A549 (cell line): Measurements from ENCODE around the gene OXA1L.

Experiments used
- BHLHE40 ChIP-seq: IDR thresholded peaks from 2 replicates; pipeline ENCODE4 v1.6.1; 2012; ENCODE audit warnings: low read depth, low read length, inconsistent platforms
- EP300 ChIP-seq, 2 experiments: fragments of >200 bp; sonication (Bioruptor Twin); formaldehyde crosslinking; IDR thresholded peaks; 2 replicates in 1 of 2; 3 replicates in 1 of 2; pipeline ENCODE4 v1.6.1; 2016 to 2017
- ESRRA ChIP-seq: fragments of 150-350 bp; IDR thresholded peaks from 2 replicates; pipeline ENCODE4 v1.6.1; 2014; ENCODE audit warnings: mild to moderate bottlenecking, low read length, borderline replicate concordance
- KDM1A ChIP-seq: fragments of 200-600 bp; sonication (generic); IDR thresholded peaks from 2 replicates; pipeline ENCODE4 v1.6.1; 2016; ENCODE audit warnings: low read depth, mild to moderate bottlenecking
- NR3C1 ChIP-seq: fragments of >200 bp; sonication (Bioruptor Twin); formaldehyde crosslinking; IDR thresholded peaks from 3 replicates; pipeline ENCODE4 v1.6.1; 2017
- POLR2A ChIP-seq: IDR thresholded peaks from 2 replicates; pipeline ENCODE4 v1.6.1; 2012; ENCODE audit warnings: mild to moderate bottlenecking, low read length
- POLR2AphosphoS2 ChIP-seq: conservative IDR thresholded peaks from 2 replicates; pipeline ENCODE4 v1.6.1; 2012; ENCODE audit warnings: low read length, improper control_type of control experiment, inconsistent platforms
- RAD21 ChIP-seq, 2 experiments: fragments of >200 bp in 1 of 2; sonication (Bioruptor Twin) in 1 of 2; formaldehyde crosslinking in 1 of 2; IDR thresholded peaks in 1 of 2; conservative IDR thresholded peaks in 1 of 2; 2 replicates in 1 of 2; 3 replicates in 1 of 2; pipeline ENCODE4 v1.6.1; 2012 to 2018; ENCODE audit warnings: inconsistent platforms in 1 of 2
- RFX5 ChIP-seq: fragments of 450-650 bp; IDR thresholded peaks from 2 replicates; pipeline ENCODE4 v1.7.1; 2014; ENCODE audit warnings: antibody characterized with exemption, mild to moderate bottlenecking, moderate library complexity
- SMC3 ChIP-seq: fragments of >200 bp; sonication (Bioruptor Twin); formaldehyde crosslinking; IDR thresholded peaks from 3 replicates; pipeline ENCODE4 v1.6.1; 2018; ENCODE audit warnings: inconsistent platforms
- SREBF2 ChIP-seq: fragments of 450-650 bp; IDR thresholded peaks from 2 replicates; pipeline ENCODE4 v1.6.1; 2014; ENCODE audit warnings: mild to moderate bottlenecking, moderate library complexity
- TF ChIP-seq, protein P1 (sequence below): fragments of >200 bp; sonication (Bioruptor Twin); formaldehyde crosslinking; IDR thresholded peaks from 3 replicates; pipeline ENCODE4 v1.5.1; 2016
- TF ChIP-seq, protein P2 (sequence below): fragments of 150-350 bp; IDR thresholded peaks from 2 replicates; pipeline ENCODE4 v1.6.1; 2014; ENCODE audit warnings: low read depth, mild to moderate bottlenecking, low read length
- TF ChIP-seq, protein P3 (sequence below): fragments of 450-650 bp; IDR thresholded peaks from 2 replicates; pipeline ENCODE4 v1.6.1; 2014; ENCODE audit warnings: antibody characterized with exemption

GRCh38 chr14:22737052-22737451 lies 29.4 kb upstream of the OXA1L start:
- TF ChIP-seq, protein P1, sequence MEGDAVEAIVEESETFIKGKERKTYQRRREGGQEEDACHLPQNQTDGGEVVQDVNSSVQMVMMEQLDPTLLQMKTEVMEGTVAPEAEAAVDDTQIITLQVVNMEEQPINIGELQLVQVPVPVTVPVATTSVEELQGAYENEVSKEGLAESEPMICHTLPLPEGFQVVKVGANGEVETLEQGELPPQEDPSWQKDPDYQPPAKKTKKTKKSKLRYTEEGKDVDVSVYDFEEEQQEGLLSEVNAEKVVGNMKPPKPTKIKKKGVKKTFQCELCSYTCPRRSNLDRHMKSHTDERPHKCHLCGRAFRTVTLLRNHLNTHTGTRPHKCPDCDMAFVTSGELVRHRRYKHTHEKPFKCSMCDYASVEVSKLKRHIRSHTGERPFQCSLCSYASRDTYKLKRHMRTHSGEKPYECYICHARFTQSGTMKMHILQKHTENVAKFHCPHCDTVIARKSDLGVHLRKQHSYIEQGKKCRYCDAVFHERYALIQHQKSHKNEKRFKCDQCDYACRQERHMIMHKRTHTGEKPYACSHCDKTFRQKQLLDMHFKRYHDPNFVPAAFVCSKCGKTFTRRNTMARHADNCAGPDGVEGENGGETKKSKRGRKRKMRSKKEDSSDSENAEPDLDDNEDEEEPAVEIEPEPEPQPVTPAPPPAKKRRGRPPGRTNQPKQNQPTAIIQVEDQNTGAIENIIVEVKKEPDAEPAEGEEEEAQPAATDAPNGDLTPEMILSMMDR = no peak
- no peak for TF ChIP-seq RFX5
- TF ChIP-seq SMC3 = no peak
- TF ChIP-seq RAD21 (conservative IDR thresholded peaks at IDR 0.05 in 1 of 2, IDR thresholded peaks at IDR 0.05 in 1 of 2) = no peak
- no peak for TF ChIP-seq KDM1A
- no peak for TF ChIP-seq NR3C1
- no peak for TF ChIP-seq BHLHE40
- TF ChIP-seq, protein P2, sequence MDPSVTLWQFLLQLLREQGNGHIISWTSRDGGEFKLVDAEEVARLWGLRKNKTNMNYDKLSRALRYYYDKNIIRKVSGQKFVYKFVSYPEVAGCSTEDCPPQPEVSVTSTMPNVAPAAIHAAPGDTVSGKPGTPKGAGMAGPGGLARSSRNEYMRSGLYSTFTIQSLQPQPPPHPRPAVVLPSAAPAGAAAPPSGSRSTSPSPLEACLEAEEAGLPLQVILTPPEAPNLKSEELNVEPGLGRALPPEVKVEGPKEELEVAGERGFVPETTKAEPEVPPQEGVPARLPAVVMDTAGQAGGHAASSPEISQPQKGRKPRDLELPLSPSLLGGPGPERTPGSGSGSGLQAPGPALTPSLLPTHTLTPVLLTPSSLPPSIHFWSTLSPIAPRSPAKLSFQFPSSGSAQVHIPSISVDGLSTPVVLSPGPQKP = no peak
- TF ChIP-seq POLR2A = no peak
- TF ChIP-seq ESRRA = no peak
- TF ChIP-seq, protein P3, sequence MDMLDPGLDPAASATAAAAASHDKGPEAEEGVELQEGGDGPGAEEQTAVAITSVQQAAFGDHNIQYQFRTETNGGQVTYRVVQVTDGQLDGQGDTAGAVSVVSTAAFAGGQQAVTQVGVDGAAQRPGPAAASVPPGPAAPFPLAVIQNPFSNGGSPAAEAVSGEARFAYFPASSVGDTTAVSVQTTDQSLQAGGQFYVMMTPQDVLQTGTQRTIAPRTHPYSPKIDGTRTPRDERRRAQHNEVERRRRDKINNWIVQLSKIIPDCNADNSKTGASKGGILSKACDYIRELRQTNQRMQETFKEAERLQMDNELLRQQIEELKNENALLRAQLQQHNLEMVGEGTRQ = no peak
- no peak for TF ChIP-seq EP300 (IDR thresholded peaks at IDR 0.05)
- no peak for TF ChIP-seq SREBF2
- no peak for TF ChIP-seq POLR2AphosphoS2
